ENCODE measurements around the gene ZNF438. TPM values are rescaled to one million over a fixed set of nuclear protein-coding genes. Genes with fewer than 3 reads are reported as not detected.

ZNF438 gene
- total and polyA plus RNA-seq, 2 of the 13 experiments (the other 11 are each of a cell fraction or from before 2014, with no cell fraction given), result 0.75 to 0.83 TPM

DNA sequence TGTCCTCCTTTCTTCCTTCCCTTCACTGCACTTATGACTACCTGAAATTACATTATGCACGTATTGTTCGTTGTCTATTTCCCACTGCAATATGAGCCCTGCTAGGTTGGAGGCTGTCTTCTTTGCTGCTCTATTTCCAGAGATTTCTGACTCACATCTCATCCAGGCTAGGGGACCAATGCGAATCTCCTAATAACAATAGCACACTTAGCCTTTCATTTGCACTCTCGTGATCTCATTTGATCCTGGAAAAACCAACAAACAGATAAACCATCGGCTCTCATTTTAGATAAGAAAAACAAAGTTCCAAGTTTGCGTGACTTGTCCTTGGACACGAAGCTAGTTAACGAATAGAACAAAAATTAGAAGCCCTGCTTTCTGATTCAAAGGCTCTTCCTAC, 1.4 kb downstream of the ZNF438 start:
- ChIA-PET POLR2A (no interaction called here), CTCF (ENCODE audit: low intra/inter-chr PET ratio, low total read pairs) (interaction anchor here (1.9 kb wide), 1 partner anchor 460 kb away, joined by 9 read pairs; no protein-coding TSS in a partner anchor)
- Histone ChIP-seq H3K27ac (ENCODE audit: extremely low read length, insufficient read depth, low read length) (no peak overlapping the region), H4K20me1 (ENCODE audit: insufficient read depth, low read length) (no peaks in the 10 kb centered on the region), H3K79me2 (ENCODE audit: insufficient read depth, low read length) (no peaks in the 10 kb centered on the region), H3K9me3 (ENCODE audit: low read length) (no peaks in the 10 kb centered on the region), H3K4me2 (ENCODE audit: low read depth, low read length) (no peak overlapping the region), H2AFZ (ENCODE audit: low read length) (no peak overlapping the region), H3K36me3 (replicated peaks in 1 of 2; ENCODE audit: control insufficient read depth in 1 of 2, insufficient read depth in 2 of 2, low read length in 2 of 2) (no peaks in the 10 kb centered on the region), H3K4me3 (replicated peaks in 1 of 3; ENCODE audit: insufficient read depth in 1 of 3, low read depth in 2 of 3, low read length in 3 of 3) (no peak overlapping the region), H3K27me3 (ENCODE audit: control insufficient read depth in 1 of 2, insufficient read depth in 2 of 2, low read length in 2 of 2) (peaks cover 0 to 5% of the 10 kb centered on the region in 2 experiments; a peak in 2 of 5 replicates), H3K4me1 (ENCODE audit: insufficient read depth, low read length) (peaks cover 24% of the 10 kb centered on the region), H3K9ac (ENCODE audit: insufficient read depth, low read depth, low read length) (no peak overlapping the region)
- in situ Hi-C loops (cut with HindIII; ENCODE audit: extremely low pct_ligation_motif_present, low pct_unique_long_range_greater_than_20kb) (no loop called here), intact Hi-C loops (cut with micrococcal nuclease; ENCODE audit: unreplicated experiment) (no loop called here)
- TF ChIP-seq, protein P1, sequence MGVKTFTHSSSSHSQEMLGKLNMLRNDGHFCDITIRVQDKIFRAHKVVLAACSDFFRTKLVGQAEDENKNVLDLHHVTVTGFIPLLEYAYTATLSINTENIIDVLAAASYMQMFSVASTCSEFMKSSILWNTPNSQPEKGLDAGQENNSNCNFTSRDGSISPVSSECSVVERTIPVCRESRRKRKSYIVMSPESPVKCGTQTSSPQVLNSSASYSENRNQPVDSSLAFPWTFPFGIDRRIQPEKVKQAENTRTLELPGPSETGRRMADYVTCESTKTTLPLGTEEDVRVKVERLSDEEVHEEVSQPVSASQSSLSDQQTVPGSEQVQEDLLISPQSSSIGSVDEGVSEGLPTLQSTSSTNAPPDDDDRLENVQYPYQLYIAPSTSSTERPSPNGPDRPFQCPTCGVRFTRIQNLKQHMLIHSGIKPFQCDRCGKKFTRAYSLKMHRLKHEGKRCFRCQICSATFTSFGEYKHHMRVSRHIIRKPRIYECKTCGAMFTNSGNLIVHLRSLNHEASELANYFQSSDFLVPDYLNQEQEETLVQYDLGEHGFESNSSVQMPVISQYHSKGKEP (CRISPR knock-in tag; IDR thresholded peaks at IDR 0.05), result no peak
- TF ChIP-seq ZNF776 (CRISPR knock-in tag; IDR thresholded peaks at IDR 0.05), result no peak
- no peak for TF ChIP-seq RFXANK (CRISPR knock-in tag; IDR thresholded peaks at IDR 0.05)
- no peak for TF ChIP-seq POGZ (CRISPR knock-in tag; IDR thresholded peaks at IDR 0.05)
- TF ChIP-seq, protein P2, sequence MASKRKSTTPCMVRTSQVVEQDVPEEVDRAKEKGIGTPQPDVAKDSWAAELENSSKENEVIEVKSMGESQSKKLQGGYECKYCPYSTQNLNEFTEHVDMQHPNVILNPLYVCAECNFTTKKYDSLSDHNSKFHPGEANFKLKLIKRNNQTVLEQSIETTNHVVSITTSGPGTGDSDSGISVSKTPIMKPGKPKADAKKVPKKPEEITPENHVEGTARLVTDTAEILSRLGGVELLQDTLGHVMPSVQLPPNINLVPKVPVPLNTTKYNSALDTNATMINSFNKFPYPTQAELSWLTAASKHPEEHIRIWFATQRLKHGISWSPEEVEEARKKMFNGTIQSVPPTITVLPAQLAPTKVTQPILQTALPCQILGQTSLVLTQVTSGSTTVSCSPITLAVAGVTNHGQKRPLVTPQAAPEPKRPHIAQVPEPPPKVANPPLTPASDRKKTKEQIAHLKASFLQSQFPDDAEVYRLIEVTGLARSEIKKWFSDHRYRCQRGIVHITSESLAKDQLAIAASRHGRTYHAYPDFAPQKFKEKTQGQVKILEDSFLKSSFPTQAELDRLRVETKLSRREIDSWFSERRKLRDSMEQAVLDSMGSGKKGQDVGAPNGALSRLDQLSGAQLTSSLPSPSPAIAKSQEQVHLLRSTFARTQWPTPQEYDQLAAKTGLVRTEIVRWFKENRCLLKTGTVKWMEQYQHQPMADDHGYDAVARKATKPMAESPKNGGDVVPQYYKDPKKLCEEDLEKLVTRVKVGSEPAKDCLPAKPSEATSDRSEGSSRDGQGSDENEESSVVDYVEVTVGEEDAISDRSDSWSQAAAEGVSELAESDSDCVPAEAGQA (IDR thresholded peaks at IDR 0.05; ENCODE audit: low read depth), result no peak
- TF ChIP-seq, protein P2 (CRISPR knock-in tag; IDR thresholded peaks at IDR 0.05; ENCODE audit: borderline replicate concordance), result no peak
- TF ChIP-seq ZNF749 (CRISPR knock-in tag; IDR thresholded peaks at IDR 0.05; ENCODE audit: borderline replicate concordance), result no peak
- TF ChIP-seq, protein P3, sequence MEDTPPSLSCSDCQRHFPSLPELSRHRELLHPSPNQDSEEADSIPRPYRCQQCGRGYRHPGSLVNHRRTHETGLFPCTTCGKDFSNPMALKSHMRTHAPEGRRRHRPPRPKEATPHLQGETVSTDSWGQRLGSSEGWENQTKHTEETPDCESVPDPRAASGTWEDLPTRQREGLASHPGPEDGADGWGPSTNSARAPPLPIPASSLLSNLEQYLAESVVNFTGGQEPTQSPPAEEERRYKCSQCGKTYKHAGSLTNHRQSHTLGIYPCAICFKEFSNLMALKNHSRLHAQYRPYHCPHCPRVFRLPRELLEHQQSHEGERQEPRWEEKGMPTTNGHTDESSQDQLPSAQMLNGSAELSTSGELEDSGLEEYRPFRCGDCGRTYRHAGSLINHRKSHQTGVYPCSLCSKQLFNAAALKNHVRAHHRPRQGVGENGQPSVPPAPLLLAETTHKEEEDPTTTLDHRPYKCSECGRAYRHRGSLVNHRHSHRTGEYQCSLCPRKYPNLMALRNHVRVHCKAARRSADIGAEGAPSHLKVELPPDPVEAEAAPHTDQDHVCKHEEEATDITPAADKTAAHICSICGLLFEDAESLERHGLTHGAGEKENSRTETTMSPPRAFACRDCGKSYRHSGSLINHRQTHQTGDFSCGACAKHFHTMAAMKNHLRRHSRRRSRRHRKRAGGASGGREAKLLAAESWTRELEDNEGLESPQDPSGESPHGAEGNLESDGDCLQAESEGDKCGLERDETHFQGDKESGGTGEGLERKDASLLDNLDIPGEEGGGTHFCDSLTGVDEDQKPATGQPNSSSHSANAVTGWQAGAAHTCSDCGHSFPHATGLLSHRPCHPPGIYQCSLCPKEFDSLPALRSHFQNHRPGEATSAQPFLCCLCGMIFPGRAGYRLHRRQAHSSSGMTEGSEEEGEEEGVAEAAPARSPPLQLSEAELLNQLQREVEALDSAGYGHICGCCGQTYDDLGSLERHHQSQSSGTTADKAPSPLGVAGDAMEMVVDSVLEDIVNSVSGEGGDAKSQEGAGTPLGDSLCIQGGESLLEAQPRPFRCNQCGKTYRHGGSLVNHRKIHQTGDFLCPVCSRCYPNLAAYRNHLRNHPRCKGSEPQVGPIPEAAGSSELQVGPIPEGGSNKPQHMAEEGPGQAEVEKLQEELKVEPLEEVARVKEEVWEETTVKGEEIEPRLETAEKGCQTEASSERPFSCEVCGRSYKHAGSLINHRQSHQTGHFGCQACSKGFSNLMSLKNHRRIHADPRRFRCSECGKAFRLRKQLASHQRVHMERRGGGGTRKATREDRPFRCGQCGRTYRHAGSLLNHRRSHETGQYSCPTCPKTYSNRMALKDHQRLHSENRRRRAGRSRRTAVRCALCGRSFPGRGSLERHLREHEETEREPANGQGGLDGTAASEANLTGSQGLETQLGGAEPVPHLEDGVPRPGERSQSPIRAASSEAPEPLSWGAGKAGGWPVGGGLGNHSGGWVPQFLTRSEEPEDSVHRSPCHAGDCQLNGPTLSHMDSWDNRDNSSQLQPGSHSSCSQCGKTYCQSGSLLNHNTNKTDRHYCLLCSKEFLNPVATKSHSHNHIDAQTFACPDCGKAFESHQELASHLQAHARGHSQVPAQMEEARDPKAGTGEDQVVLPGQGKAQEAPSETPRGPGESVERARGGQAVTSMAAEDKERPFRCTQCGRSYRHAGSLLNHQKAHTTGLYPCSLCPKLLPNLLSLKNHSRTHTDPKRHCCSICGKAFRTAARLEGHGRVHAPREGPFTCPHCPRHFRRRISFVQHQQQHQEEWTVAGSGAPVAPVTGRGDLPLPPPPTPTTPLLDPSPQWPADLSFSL (CRISPR knock-in tag; IDR thresholded peaks at IDR 0.05), result no peak
- TF ChIP-seq NCOA1 (CRISPR knock-in tag; IDR thresholded peaks at IDR 0.05), result no peak
- no peak for TF ChIP-seq ZNF772 (CRISPR knock-in tag; IDR thresholded peaks at IDR 0.05)
- no peak for TF ChIP-seq ZNF136 (CRISPR knock-in tag; IDR thresholded peaks at IDR 0.05; ENCODE audit: low read depth)
- DNase-seq (ENCODE audit: low spot score), result no peak
- 73% methylated on average over 8 of the region's 8 CpGs for WGBS (ENCODE audit: low lambda C conversion rate)
- no peak for ATAC-seq
- no peak for FAIRE-seq
- no TSS peak for BruUV-seq (replicated peaks)

Data from HepG2 (cell line).